Measurements from ENCODE around the gene VPS33A. TPM values are rescaled to one million over a fixed set of nuclear protein-coding genes. Genes with fewer than 3 reads are reported as not detected.

VPS33A gene
- total and polyA plus RNA-seq, 4 donors: 6.4 to 14.9 (median 10.0) TPM

DNA sequence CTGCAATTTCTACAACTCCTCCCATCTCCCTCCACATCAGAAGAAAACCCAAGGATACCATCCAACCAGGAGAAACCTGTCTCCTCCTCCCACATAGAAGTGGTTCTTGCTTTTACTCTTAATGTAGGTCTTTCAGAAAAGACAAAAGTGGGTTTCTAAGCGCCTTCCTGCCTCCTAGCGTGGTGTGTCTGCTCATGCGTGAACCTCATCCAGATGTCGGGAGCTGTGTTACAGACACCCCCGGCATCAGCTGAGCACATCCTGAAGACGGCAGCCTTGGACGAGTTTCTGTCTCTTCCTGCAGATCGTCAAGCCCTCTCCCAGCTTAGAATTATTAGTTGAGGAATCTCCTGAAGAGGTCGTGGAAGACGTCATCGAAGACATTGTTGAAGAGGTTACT is 73.9 kb downstream of the VPS33A start:
- WGBS: 87% methylated on average over 11 of the region's 11 CpGs
- Histone ChIP-seq H3K4me1 (ENCODE audit: control insufficient read depth in 4 of 4, insufficient read depth in 4 of 4, low read length in 3 of 4) (no peaks in the 10 kb centered on the region), H3K9me3 (ENCODE audit: control insufficient read depth in 4 of 4, low read length in 3 of 4) (no peaks in the 10 kb centered on the region), H3K27ac (ENCODE audit: low read depth in 1 of 2, low read length in 2 of 2) (no peak overlapping the region), H3K27me3 (ENCODE audit: control insufficient read depth in 4 of 4, insufficient read depth in 4 of 4, low read length in 3 of 4) (peaks cover 0 to 3% (median 0%) of the 10 kb centered on the region in 4 donors), H3K4me3 (ENCODE audit: low read depth in 1 of 3, low read length in 3 of 3) (no peak overlapping the region), H3K36me3 (ENCODE audit: control insufficient read depth in 4 of 4, insufficient read depth in 3 of 4, low read depth in 1 of 4, low read length in 3 of 4) (no peaks in the 10 kb centered on the region), H3K9ac (ENCODE audit: low read depth in 1 of 2, low read length in 2 of 2) (no peak overlapping the region)
- no peak for DNase-seq (ENCODE audit: low spot score)
- no peak for TF ChIP-seq FOXA1 (IDR thresholded peaks at IDR 0.05)
- TF ChIP-seq, protein P1, sequence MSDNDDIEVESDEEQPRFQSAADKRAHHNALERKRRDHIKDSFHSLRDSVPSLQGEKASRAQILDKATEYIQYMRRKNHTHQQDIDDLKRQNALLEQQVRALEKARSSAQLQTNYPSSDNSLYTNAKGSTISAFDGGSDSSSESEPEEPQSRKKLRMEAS (IDR thresholded peaks at IDR 0.05): no peak

DNA sequence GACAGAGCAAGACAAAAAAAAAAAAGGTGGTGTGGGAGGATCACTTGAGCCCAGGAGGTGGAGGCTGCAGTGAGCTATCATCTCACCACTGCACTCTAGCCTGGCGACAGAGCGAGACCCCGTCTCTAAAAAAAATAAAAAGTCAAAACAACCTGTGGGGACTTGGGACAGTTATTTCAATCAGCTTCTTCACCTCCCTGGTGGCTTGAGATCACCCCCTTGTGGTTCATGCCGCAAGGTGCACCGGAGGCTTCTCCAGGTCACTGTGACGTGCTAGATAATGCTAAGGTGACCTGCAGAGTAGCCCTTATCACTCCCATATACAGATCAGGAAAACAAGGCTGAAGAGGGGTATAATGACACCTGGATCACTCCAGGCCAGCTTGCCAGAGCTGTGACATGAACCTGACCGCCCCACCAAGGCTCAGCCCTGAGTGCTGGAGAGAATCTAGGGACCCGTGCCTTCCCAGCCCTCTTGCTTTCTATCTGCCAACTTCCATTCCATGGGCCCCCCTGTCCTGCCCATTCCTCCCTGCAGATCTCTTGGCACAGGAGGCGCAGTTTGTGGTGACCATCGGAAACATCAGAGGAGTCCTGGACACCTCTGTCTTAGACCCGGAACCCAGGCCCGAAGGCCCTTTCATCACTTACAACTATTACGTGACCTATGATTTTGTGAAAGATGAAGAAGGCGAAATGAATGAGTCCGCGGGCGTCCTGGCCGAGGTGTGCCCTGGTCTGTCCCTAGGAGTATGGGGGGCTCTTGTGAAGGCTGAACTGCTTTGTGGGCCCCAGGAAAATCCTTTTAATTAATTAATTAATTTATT is 75.2 kb downstream of the VPS33A start:
- DNase-seq (ENCODE audit: low spot score): peak; percentile 76
- no peaks in the 10 kb centered on the region for H3K9me3 ChIP-seq (ENCODE audit: control insufficient read depth in 4 of 4, low read length in 3 of 4)
- WGBS: 62% methylated on average over 18 of the region's 18 CpGs
- H3K4me1 ChIP-seq (ENCODE audit: control insufficient read depth in 4 of 4, insufficient read depth in 4 of 4, low read length in 3 of 4): peaks cover 0 to under 1% (median under 1%) of the 10 kb centered on the region in 4 donors
- no peak overlapping the region for H3K9ac ChIP-seq (ENCODE audit: low read depth in 1 of 2, low read length in 2 of 2)
- H3K36me3 ChIP-seq (ENCODE audit: control insufficient read depth in 4 of 4, insufficient read depth in 3 of 4, low read depth in 1 of 4, low read length in 3 of 4): no peaks in the 10 kb centered on the region
- no peaks in the 10 kb centered on the region for H3K27me3 ChIP-seq (ENCODE audit: control insufficient read depth in 4 of 4, insufficient read depth in 4 of 4, low read length in 3 of 4)
- H3K27ac ChIP-seq (ENCODE audit: low read depth in 1 of 2, low read length in 2 of 2): no peak overlapping the region
- TF ChIP-seq HNF4G (IDR thresholded peaks at IDR 0.05): no peak
- peak; percentile 93 to 95 for TF ChIP-seq RAD21 (IDR thresholded peaks at IDR 0.05)
- TF ChIP-seq, protein P2, sequence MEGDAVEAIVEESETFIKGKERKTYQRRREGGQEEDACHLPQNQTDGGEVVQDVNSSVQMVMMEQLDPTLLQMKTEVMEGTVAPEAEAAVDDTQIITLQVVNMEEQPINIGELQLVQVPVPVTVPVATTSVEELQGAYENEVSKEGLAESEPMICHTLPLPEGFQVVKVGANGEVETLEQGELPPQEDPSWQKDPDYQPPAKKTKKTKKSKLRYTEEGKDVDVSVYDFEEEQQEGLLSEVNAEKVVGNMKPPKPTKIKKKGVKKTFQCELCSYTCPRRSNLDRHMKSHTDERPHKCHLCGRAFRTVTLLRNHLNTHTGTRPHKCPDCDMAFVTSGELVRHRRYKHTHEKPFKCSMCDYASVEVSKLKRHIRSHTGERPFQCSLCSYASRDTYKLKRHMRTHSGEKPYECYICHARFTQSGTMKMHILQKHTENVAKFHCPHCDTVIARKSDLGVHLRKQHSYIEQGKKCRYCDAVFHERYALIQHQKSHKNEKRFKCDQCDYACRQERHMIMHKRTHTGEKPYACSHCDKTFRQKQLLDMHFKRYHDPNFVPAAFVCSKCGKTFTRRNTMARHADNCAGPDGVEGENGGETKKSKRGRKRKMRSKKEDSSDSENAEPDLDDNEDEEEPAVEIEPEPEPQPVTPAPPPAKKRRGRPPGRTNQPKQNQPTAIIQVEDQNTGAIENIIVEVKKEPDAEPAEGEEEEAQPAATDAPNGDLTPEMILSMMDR (IDR thresholded peaks at IDR 0.05; ENCODE audit: low read depth, low read length, missing input control): peak; percentile 94
- TF ChIP-seq RXRA (IDR thresholded peaks at IDR 0.05): peak; percentile 23 to 53
- H3K4me3 ChIP-seq (ENCODE audit: low read depth in 1 of 3, low read length in 3 of 3): no peak overlapping the region

DNA sequence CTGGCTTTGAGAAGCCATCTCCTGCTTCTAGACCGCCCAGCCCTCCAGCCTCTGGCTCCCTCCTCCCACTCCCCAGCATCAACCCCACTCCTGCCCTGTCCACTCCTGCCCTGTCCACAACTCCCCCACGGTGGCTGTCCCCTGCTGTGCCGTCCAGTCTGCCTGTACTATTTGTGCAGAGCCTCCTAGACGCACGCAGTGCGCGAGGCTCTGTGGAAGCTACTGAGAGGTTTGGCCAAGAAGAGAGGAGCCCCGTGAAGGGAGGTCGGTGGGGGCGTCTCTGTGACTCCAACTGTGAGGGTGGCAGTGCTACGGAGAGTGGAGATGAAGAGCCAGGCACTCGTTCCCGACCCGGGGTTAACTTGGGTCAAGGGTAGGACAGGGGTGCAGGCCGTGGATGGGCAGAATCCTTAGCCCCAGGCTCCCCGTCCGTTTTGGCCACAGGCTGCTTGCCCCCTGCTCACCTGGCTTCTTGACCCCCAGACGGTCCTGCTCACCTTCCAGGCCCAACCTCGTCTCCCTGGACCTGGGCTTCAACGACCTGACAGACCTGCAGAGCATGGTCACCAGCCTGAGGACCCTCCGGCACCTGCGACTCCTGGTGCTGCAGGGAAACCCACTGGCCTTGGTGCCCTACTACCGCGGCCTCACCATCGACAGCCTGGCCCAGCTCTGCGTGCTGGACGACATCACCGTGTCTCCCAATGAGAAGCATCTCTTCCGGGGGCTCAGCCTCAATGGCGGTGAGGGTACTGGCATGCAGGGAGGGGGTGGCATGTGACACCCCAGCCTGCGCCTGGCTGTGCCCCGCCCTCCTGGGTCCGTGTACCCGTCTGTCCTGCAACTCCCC is 76.4 kb downstream of the VPS33A start:
- Histone ChIP-seq H3K9ac (ENCODE audit: low read depth in 1 of 2, low read length in 2 of 2) (no peak overlapping the region), H3K27ac (ENCODE audit: low read depth in 1 of 2, low read length in 2 of 2) (no peak overlapping the region), H3K27me3 (ENCODE audit: control insufficient read depth in 4 of 4, insufficient read depth in 4 of 4, low read length in 3 of 4) (no peaks in the 10 kb centered on the region), H3K36me3 (ENCODE audit: control insufficient read depth in 4 of 4, insufficient read depth in 3 of 4, low read depth in 1 of 4, low read length in 3 of 4) (no peaks in the 10 kb centered on the region), H3K4me3 (ENCODE audit: low read depth in 1 of 3, low read length in 3 of 3) (no peak overlapping the region), H3K4me1 (ENCODE audit: control insufficient read depth in 4 of 4, insufficient read depth in 4 of 4, low read length in 3 of 4) (peaks cover 4 to 12% (median 7%) of the 10 kb centered on the region in 4 donors), H3K9me3 (ENCODE audit: control insufficient read depth in 4 of 4, low read length in 3 of 4) (no peaks in the 10 kb centered on the region)
- WGBS: 89% methylated on average over 34 of the region's 34 CpGs
- no peak for DNase-seq (ENCODE audit: low spot score)
- TF ChIP-seq EGR1 (IDR thresholded peaks at IDR 0.05; ENCODE audit: low read depth in 2 of 2) (no peak), YY1 (IDR thresholded peaks at IDR 0.05) (no peak), HNF4G (IDR thresholded peaks at IDR 0.05) (no peak)
- TF ChIP-seq, protein P2 (IDR thresholded peaks at IDR 0.05; ENCODE audit: low read depth, low read length, missing input control): no peak
- TF ChIP-seq, protein P3, sequence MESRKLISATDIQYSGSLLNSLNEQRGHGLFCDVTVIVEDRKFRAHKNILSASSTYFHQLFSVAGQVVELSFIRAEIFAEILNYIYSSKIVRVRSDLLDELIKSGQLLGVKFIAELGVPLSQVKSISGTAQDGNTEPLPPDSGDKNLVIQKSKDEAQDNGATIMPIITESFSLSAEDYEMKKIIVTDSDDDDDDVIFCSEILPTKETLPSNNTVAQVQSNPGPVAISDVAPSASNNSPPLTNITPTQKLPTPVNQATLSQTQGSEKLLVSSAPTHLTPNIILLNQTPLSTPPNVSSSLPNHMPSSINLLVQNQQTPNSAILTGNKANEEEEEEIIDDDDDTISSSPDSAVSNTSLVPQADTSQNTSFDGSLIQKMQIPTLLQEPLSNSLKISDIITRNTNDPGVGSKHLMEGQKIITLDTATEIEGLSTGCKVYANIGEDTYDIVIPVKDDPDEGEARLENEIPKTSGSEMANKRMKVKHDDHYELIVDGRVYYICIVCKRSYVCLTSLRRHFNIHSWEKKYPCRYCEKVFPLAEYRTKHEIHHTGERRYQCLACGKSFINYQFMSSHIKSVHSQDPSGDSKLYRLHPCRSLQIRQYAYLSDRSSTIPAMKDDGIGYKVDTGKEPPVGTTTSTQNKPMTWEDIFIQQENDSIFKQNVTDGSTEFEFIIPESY (IDR thresholded peaks at IDR 0.05): no peak
